PC-9 (cell line): ENCODE results near the gene TPK1. TPM values are rescaled to one million over a fixed set of nuclear protein-coding genes. Genes with fewer than 3 reads are reported as not detected.

ENCODE experiments used
- BruUV-seq: library from RNA; stranded (reverse); fragments of 400-500 nt; replicated peaks from 2 replicates; lab custom pipeline; 2021; lab: Mats Ljungman, UMichigan
- CTCF ChIA-PET: fragments of 300-600 bp; sonication (Branson Sonifier 250); formaldehyde crosslinking; loops from one replicate; lab custom pipeline; 2022; ENCODE audit warnings: antibody characterized with exemption; lab: Charles Lee
- POLR2A ChIA-PET: fragments of 300-600 bp; sonication (Branson Sonifier 250); formaldehyde crosslinking; loops from one replicate; lab custom pipeline; 2022; ENCODE audit warnings: antibody characterized with exemption; ENCODE audit not compliant: unreplicated experiment; lab: Charles Lee
- DNase-seq, 2 experiments: peaks; one replicate each; pipeline versions ENCODE4 v3.0.0 to v3.0.0-alpha.2; 2015 to 2022; ENCODE audit warnings: mixed read lengths in 1 of 2
- H2AFZ ChIP-seq: fragments of 200-600 bp; sonication (generic); 2 replicates; pipeline ENCODE4 v1.8.1; 2017; ENCODE audit warnings: antibody characterized with exemption
- H3F3A ChIP-seq: fragments of 200-600 bp; sonication (generic); 2 replicates; pipeline ENCODE4 v1.8.1; 2017; ENCODE audit warnings: antibody characterized with exemption, mild to moderate bottlenecking, low read depth; ENCODE audit not compliant: insufficient read depth
- H3K27ac ChIP-seq: fragments of 200-600 bp; sonication (generic); 2 replicates; pipeline ENCODE4 v1.6.1; 2016; ENCODE audit warnings: mixed run types
- H3K27me3 ChIP-seq: fragments of 200-600 bp; sonication (generic); 2 replicates; pipeline ENCODE4 v1.6.1; 2016; ENCODE audit warnings: low read depth, mixed run types; ENCODE audit not compliant: insufficient read depth
- H3K36me3 ChIP-seq: fragments of 200-600 bp; sonication (generic); 2 replicates; pipeline ENCODE4 v1.6.1; 2016; ENCODE audit warnings: low read depth, mixed run types
- H3K4me1 ChIP-seq: fragments of 200-600 bp; sonication (generic); replicated peaks from 2 replicates; pipeline ENCODE4 v1.6.1; 2016; ENCODE audit warnings: mixed run types; ENCODE audit not compliant: insufficient read depth
- H3K4me2 ChIP-seq: fragments of 200-600 bp; sonication (generic); 2 replicates; pipeline ENCODE4 v1.6.1; 2017; ENCODE audit warnings: mixed run types
- H3K4me3 ChIP-seq: fragments of 200-600 bp; sonication (generic); 2 replicates; pipeline ENCODE4 v1.6.1; 2016; ENCODE audit warnings: mixed run types
- H3K79me2 ChIP-seq: fragments of 200-600 bp; sonication (generic); 2 replicates; pipeline ENCODE4 v1.6.1; 2017; ENCODE audit warnings: low read depth, mixed run types
- H3K9me2 ChIP-seq: fragments of 200-600 bp; sonication (generic); 2 replicates; pipeline ENCODE4 v1.8.1; 2017; ENCODE audit warnings: mild to moderate bottlenecking; ENCODE audit not compliant: insufficient read depth
- H3K9me3 ChIP-seq: fragments of 200-600 bp; sonication (generic); 2 replicates; pipeline ENCODE4 v1.8.1; 2016; ENCODE audit warnings: low read depth; ENCODE audit not compliant: insufficient read depth
- H4K20me1 ChIP-seq: fragments of 200-600 bp; sonication (generic); 2 replicates; pipeline ENCODE4 v1.8.1; 2017; ENCODE audit not compliant: insufficient read depth
- EZH2 ChIP-seq: fragments of 200-600 bp; sonication (generic); IDR thresholded peaks from 2 replicates; pipeline ENCODE4 v1.8.0; 2017; ENCODE audit warnings: antibody characterized with exemption, low read depth
- intact Hi-C: fragments of 100-400 bp; cut with micrococcal nuclease; formaldehyde crosslinking; loops from one replicate; pipeline ENCODE4 v1.10.0; 2022; ENCODE audit not compliant: unreplicated experiment
- total RNA-seq: library from RNA; stranded (reverse); gene quantifications from 2 replicates; pipeline ENCODE4 v1.2.3, GENCODE V29; 2021
- TF ChIP-seq, protein P1 (sequence below): fragments of 200-600 bp; sonication (generic); conservative IDR thresholded peaks from 2 replicates; pipeline ENCODE4 v1.6.1; 2017; ENCODE audit warnings: mixed run types, antibody characterized with exemption, mild to moderate bottlenecking, moderate library complexity

TPK1 gene
- total RNA-seq, 1 experiment from 2014 or later = 0.90 TPM

DNA sequence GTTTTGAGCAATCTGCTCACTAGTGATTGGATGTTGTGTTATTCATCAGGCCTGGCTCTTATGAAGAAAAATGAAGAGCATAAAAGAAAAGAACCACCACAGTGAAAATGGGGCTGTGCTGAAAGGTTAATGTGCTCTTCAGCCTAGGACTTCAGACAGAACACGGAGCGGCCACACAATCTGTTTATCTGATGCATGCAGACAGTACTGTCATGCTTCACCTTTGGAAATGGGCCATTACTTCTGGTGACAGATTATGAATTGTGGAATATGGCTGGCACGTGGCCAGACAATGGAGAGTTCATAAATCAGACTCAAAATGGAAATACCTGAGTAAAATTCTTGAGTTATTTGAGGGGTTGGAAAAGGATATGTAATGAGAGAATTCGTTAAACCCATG, 346.3 kb downstream of the TPK1 start:
- H3K4me1 ChIP-seq = no peaks in the 10 kb centered on the region
- no peak overlapping the region for H3K4me3 ChIP-seq
- BruUV-seq = no TSS peak
- H3K9me3 ChIP-seq = no peaks in the 10 kb centered on the region
- intact Hi-C loops = no loop called here
- H4K20me1 ChIP-seq = no peaks in the 10 kb centered on the region
- H3K27me3 ChIP-seq = no peaks in the 10 kb centered on the region
- DNase-seq = no peak
- H2AFZ ChIP-seq = no peak overlapping the region
- no peaks in the 10 kb centered on the region for H3K79me2 ChIP-seq
- no peaks in the 10 kb centered on the region for H3F3A ChIP-seq
- H3K36me3 ChIP-seq = no peaks in the 10 kb centered on the region
- ChIA-PET CTCF (no interaction called here), POLR2A (no interaction called here)
- TF ChIP-seq, protein P1, sequence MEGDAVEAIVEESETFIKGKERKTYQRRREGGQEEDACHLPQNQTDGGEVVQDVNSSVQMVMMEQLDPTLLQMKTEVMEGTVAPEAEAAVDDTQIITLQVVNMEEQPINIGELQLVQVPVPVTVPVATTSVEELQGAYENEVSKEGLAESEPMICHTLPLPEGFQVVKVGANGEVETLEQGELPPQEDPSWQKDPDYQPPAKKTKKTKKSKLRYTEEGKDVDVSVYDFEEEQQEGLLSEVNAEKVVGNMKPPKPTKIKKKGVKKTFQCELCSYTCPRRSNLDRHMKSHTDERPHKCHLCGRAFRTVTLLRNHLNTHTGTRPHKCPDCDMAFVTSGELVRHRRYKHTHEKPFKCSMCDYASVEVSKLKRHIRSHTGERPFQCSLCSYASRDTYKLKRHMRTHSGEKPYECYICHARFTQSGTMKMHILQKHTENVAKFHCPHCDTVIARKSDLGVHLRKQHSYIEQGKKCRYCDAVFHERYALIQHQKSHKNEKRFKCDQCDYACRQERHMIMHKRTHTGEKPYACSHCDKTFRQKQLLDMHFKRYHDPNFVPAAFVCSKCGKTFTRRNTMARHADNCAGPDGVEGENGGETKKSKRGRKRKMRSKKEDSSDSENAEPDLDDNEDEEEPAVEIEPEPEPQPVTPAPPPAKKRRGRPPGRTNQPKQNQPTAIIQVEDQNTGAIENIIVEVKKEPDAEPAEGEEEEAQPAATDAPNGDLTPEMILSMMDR = no peak
- no peak for TF ChIP-seq EZH2
- H3K4me2 ChIP-seq = no peak overlapping the region
- H3K9me2 ChIP-seq = no peaks in the 10 kb centered on the region
- no peak overlapping the region for H3K27ac ChIP-seq

DNA sequence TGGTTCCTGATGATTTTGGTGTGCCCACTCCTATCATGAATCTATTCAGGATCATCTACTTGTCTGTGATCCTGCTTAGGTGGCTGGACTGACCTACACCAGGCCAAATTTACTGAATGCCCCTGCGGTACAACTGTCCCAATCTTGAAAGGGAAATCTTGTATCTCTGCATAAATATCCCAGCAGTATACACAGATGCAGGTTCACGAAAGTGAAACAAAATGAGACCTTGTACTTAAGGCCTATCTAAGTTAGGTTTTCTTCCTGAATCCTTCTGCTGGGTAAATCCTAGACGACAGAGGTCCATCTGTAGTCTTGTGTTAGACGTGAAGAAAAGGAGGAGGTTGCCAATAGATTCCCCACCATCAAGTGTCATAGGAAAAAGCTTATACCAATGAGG, 346.9 kb downstream of the TPK1 start:
- Histone ChIP-seq H3K79me2 (no peaks in the 10 kb centered on the region), H3K27me3 (no peaks in the 10 kb centered on the region), H3K9me3 (no peaks in the 10 kb centered on the region), H3K36me3 (no peaks in the 10 kb centered on the region), H3K27ac (no peak overlapping the region), H3K4me1 (no peaks in the 10 kb centered on the region), H3K4me2 (no peak overlapping the region), H3K4me3 (no peak overlapping the region), H3K9me2 (no peaks in the 10 kb centered on the region), H2AFZ (no peak overlapping the region), H3F3A (no peaks in the 10 kb centered on the region), H4K20me1 (no peaks in the 10 kb centered on the region)
- POLR2A ChIA-PET = no interaction called here
- DNase-seq = no peak
- no TSS peak for BruUV-seq
- intact Hi-C loops = no loop called here
- CTCF ChIA-PET = no interaction called here
- TF ChIP-seq, protein P1 = no peak
- TF ChIP-seq EZH2 = no peak

DNA sequence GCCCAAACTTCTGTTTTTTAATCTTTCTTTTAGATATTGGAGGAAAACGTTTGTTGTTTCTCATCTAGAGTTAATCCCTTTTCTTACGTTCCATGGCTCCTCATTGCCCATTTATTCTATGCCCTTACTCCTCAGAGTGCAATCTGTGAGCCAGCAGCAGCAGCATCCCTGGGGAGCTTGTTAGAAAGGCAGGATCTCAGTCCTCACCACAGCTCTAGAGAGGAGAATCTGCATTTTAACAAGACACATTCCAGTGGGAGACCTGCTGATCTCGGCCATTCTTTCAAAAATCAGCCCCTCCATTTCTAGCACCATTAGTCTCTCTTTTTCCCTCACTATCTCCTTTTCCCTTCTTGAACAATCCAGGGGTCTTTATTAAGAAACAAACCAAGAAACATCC, 348.0 kb downstream of the TPK1 start:
- TF ChIP-seq EZH2 = no peak
- TF ChIP-seq, protein P1 = no peak
- DNase-seq = no peak
- intact Hi-C loops = no loop called here
- no peaks in the 10 kb centered on the region for H3K9me3 ChIP-seq
- no TSS peak for BruUV-seq
- no peaks in the 10 kb centered on the region for H3K4me1 ChIP-seq
- H3K79me2 ChIP-seq = no peaks in the 10 kb centered on the region
- no peak overlapping the region for H3K4me3 ChIP-seq
- no peaks in the 10 kb centered on the region for H4K20me1 ChIP-seq
- ChIA-PET POLR2A (no interaction called here), CTCF (no interaction called here)
- H3K27me3 ChIP-seq = no peaks in the 10 kb centered on the region
- no peaks in the 10 kb centered on the region for H3K36me3 ChIP-seq
- H3K4me2 ChIP-seq = no peak overlapping the region
- no peak overlapping the region for H3K27ac ChIP-seq
- H3K9me2 ChIP-seq = no peaks in the 10 kb centered on the region
- H3F3A ChIP-seq = no peaks in the 10 kb centered on the region
- peak overlapping the region; percentile 39; the same call in 1 of the 2 replicates for H2AFZ ChIP-seq
